GM12891 (cell line): ENCODE measurements around the gene TRH.

Experiments
- PAX5 ChIP-seq: IDR thresholded peaks from 2 replicates; pipeline ENCODE4 v1.6.1; 2011; ENCODE audit warnings: low read length, moderate library complexity, mild to moderate bottlenecking; ENCODE audit not compliant: insufficient read depth, severe bottlenecking
- POLR2A ChIP-seq: IDR thresholded peaks from 2 replicates; pipeline ENCODE4 v1.6.1; 2011; ENCODE audit warnings: low read depth, low read length, control low read depth
- POLR2AphosphoS5 ChIP-seq: IDR thresholded peaks from 2 replicates; pipeline ENCODE4 v1.6.1; 2011; ENCODE audit warnings: low read depth, low read length, control low read depth
- POU2F2 ChIP-seq: IDR thresholded peaks from 2 replicates; pipeline ENCODE4 v1.6.1; 2011; ENCODE audit warnings: low read depth, mild to moderate bottlenecking, control low read depth, low read length, moderate library complexity
- SPI1 ChIP-seq: IDR thresholded peaks from 2 replicates; pipeline ENCODE4 v1.6.1; 2011; ENCODE audit warnings: low read depth, low read length, control low read depth
- TAF1 ChIP-seq: IDR thresholded peaks from 2 replicates; pipeline ENCODE4 v1.6.1; 2011; ENCODE audit warnings: low read depth, low read length, control low read depth

GRCh38 chr3:129976286-129976685, 1.8 kb downstream of the TRH start:
- TF ChIP-seq POLR2A (no peak), POLR2AphosphoS5 (no peak), TAF1 (no peak), SPI1 (no peak), PAX5 (no peak), POU2F2 (no peak)
